ENCODE data around the gene NPY.

DNA sequence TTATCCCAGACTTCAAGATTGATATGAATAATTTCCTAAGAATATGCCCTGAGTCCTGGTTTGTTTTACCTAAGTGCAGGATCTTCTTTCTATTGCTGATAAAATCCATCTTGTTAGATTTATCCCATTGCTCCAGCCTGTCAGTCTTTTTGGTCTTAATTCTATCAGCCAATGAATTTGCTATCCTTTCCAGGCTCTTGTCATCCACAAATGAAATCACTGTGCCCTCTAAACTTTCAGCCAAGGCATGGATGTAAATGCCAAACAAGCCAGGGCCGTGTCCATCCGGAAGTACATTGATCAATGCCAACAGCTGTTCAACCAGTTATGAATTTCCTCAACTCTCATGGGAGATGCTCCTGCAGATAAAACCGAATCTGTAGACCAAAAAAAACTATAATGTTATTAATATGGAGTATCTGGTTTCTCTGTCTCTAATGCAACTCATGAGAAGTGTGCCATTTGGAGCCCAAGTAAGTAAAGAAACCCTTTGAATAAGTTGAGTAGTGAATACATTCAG is 40.0 kb downstream of the NPY start:
- TF ChIP-seq ZNF274 (IDR thresholded peaks at IDR 0.05; ENCODE audit: low read depth, low read length) = no peak
- TF ChIP-seq, protein P1, sequence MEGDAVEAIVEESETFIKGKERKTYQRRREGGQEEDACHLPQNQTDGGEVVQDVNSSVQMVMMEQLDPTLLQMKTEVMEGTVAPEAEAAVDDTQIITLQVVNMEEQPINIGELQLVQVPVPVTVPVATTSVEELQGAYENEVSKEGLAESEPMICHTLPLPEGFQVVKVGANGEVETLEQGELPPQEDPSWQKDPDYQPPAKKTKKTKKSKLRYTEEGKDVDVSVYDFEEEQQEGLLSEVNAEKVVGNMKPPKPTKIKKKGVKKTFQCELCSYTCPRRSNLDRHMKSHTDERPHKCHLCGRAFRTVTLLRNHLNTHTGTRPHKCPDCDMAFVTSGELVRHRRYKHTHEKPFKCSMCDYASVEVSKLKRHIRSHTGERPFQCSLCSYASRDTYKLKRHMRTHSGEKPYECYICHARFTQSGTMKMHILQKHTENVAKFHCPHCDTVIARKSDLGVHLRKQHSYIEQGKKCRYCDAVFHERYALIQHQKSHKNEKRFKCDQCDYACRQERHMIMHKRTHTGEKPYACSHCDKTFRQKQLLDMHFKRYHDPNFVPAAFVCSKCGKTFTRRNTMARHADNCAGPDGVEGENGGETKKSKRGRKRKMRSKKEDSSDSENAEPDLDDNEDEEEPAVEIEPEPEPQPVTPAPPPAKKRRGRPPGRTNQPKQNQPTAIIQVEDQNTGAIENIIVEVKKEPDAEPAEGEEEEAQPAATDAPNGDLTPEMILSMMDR (IDR thresholded peaks at IDR 0.05 in 2 of 3, conservative IDR thresholded peaks at IDR 0.05 in 1 of 3; ENCODE audit: borderline replicate concordance in 1 of 3, insufficient read depth in 1 of 3, low read depth in 2 of 3, low read length in 2 of 3) = no peak
- TF ChIP-seq, protein P2, sequence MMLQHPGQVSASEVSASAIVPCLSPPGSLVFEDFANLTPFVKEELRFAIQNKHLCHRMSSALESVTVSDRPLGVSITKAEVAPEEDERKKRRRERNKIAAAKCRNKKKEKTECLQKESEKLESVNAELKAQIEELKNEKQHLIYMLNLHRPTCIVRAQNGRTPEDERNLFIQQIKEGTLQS (IDR thresholded peaks at IDR 0.05) = no peak
- no peak for TF ChIP-seq RAD21 (IDR thresholded peaks at IDR 0.05; ENCODE audit: low read depth)
- no peak for TF ChIP-seq EZH2phosphoT487 (IDR thresholded peaks at IDR 0.05; ENCODE audit: borderline replicate concordance)
- TF ChIP-seq YY1 (IDR thresholded peaks at IDR 0.05; ENCODE audit: extremely low read depth, insufficient replicate concordance, low read depth, low read length) = no peak
- no peak for TF ChIP-seq EZH2 (IDR thresholded peaks at IDR 0.05)
- no peak for TF ChIP-seq POLR2A (IDR thresholded peaks at IDR 0.05; ENCODE audit: borderline replicate concordance, extremely low read depth, insufficient read depth, insufficient read length)
- no peak for TF ChIP-seq POLR2AphosphoS5 (IDR thresholded peaks at IDR 0.05; ENCODE audit: low read depth, low read length)
- TF ChIP-seq SRF (IDR thresholded peaks at IDR 0.05; ENCODE audit: low read depth) = no peak
- no peak for TF ChIP-seq ZFX (IDR thresholded peaks at IDR 0.05)
